H1 (cell line): ENCODE data around the gene AGBL4. TPM values are rescaled to one million over a fixed set of nuclear protein-coding genes. Genes with fewer than 3 reads are reported as not detected.

ENCODE experiments used
- CTCF ChIA-PET: fragments of 300-600 bp; sonication (Branson Sonifier 250); formaldehyde crosslinking; loops from one replicate; lab custom pipeline; 2021; ENCODE audit not compliant: partially characterized antibody; lab: Charles Lee
- POLR2A ChIA-PET: fragments of 300-600 bp; sonication (Branson Sonifier 250); formaldehyde crosslinking; loops from one replicate; lab custom pipeline; 2021; ENCODE audit warnings: inconsistent platforms; ENCODE audit not compliant: partially characterized antibody; lab: Charles Lee
- DNase-seq, 2 experiments: peaks; one replicate each; pipeline versions ENCODE4 v3.0.0 to v3.0.0-alpha.2; 2010 to 2022; ENCODE audit warnings: low spot score in 2 of 2, low read depth in 1 of 2, mixed read lengths in 1 of 2
- FAIRE-seq: peaks from 2 replicates; lab custom pipeline; 2011; peaks lifted over from hg19 to GRCh38; lab: Jason Lieb, UNC
- H2AFZ ChIP-seq: 2 replicates; pipeline ENCODE4 v1.8.1; 2012; ENCODE audit warnings: low read length, inconsistent platforms
- H2AK5ac ChIP-seq: 2 replicates; pipeline ENCODE4 v1.6.1; 2013; ENCODE audit warnings: low read depth, low read length
- H2BK120ac ChIP-seq: replicated peaks from 2 replicates; pipeline ENCODE3; 2013; ENCODE audit warnings: low read depth, low read length, inconsistent platforms
- H2BK12ac ChIP-seq: 2 replicates; pipeline ENCODE4 v1.6.1; 2013; ENCODE audit warnings: low read depth, low read length
- H2BK15ac ChIP-seq: 2 replicates; pipeline ENCODE4 v1.6.1; 2013; ENCODE audit warnings: low read length
- H2BK20ac ChIP-seq: 2 replicates; pipeline ENCODE4 v1.6.1; 2013; ENCODE audit warnings: low read length
- H2BK5ac ChIP-seq: 2 replicates; pipeline ENCODE4 v1.6.1; 2013; ENCODE audit warnings: low read depth, low read length
- H3K14ac ChIP-seq: 2 replicates; pipeline ENCODE4 v1.6.1; 2013; ENCODE audit warnings: inconsistent platforms; ENCODE audit not compliant: insufficient read length
- H3K18ac ChIP-seq: 2 replicates; pipeline ENCODE4 v1.6.1; 2013; ENCODE audit warnings: low read length; ENCODE audit errors: extremely low read depth
- H3K23ac ChIP-seq: 2 replicates; pipeline ENCODE4 v1.6.1; 2013; ENCODE audit warnings: inconsistent platforms; ENCODE audit not compliant: insufficient read length
- H3K23me2 ChIP-seq: 2 replicates; pipeline ENCODE4 v1.6.1; 2013; ENCODE audit warnings: low read depth, low read length
- H3K27ac ChIP-seq: 2 replicates; pipeline ENCODE4 v1.6.1; 2011; ENCODE audit warnings: low read depth, low read length, inconsistent platforms
- H3K27me3 ChIP-seq, 4 experiments: replicated peaks in 1 of 4; 1 replicate in 1 of 4; 2 replicates in 3 of 4; pipeline versions ENCODE4 v1.6.1 to v1.8.1; 2011 to 2013; ENCODE audit warnings: low read length in 3 of 4, mild to moderate bottlenecking in 3 of 4, inconsistent platforms in 2 of 4, mixed read lengths in 2 of 4, moderate library complexity in 1 of 4; ENCODE audit not compliant: control insufficient read depth in 3 of 4, insufficient read depth in 3 of 4; ENCODE audit errors: extremely low read depth in 1 of 4
- H3K36me3 ChIP-seq, 4 experiments: 2 replicates each; pipeline versions ENCODE4 v1.6.1 to v1.8.1; 2011 to 2013; ENCODE audit warnings: mild to moderate bottlenecking in 4 of 4, low read length in 3 of 4, moderate library complexity in 2 of 4, control low read depth in 1 of 4, inconsistent platforms in 1 of 4; ENCODE audit not compliant: insufficient read depth in 4 of 4, control insufficient read depth in 2 of 4
- H3K4ac ChIP-seq: replicated peaks from 2 replicates; pipeline ENCODE3; 2013; ENCODE audit warnings: low read length, low read depth, mixed read lengths, inconsistent platforms; ENCODE audit not compliant: insufficient read length
- H3K4me1 ChIP-seq, 4 experiments: replicated peaks in 1 of 4; 1 replicate in 1 of 4; 2 replicates in 3 of 4; pipeline versions ENCODE4 v1.6.1 to v1.8.1; 2011 to 2013; ENCODE audit warnings: low read length in 3 of 4, inconsistent platforms in 2 of 4, mixed read lengths in 1 of 4; ENCODE audit not compliant: insufficient read depth in 4 of 4, control insufficient read depth in 3 of 4
- H3K4me2 ChIP-seq, 2 experiments: 2 replicates each; pipeline versions ENCODE4 v1.6.1 to v1.8.1; 2011 to 2013; ENCODE audit warnings: low read depth in 2 of 2, low read length in 2 of 2, control low read depth in 1 of 2, inconsistent platforms in 1 of 2, mild to moderate bottlenecking in 1 of 2; ENCODE audit not compliant: insufficient read depth in 1 of 2
- H3K4me3 ChIP-seq, 4 experiments: fragments of 200-600, 300-600 bp in 1 of 4; sonication (generic), shearing (Covaris generic), sonication (Bioruptor Twin) in 1 of 4; 2 replicates each; pipeline versions ENCODE4 v1.5.1 to v1.8.1; 2011 to 2016; ENCODE audit warnings: low read length in 4 of 4, low read depth in 3 of 4, control low read depth in 2 of 4, inconsistent platforms in 2 of 4, mild to moderate bottlenecking in 2 of 4, mixed read lengths in 1 of 4, moderate library complexity in 1 of 4; ENCODE audit not compliant: insufficient read depth in 2 of 4; ENCODE audit errors: extremely low read depth in 1 of 4
- H3K56ac ChIP-seq: replicated peaks from 2 replicates; pipeline ENCODE3; 2013; ENCODE audit warnings: low read depth, mild to moderate bottlenecking, mixed read lengths, low read length, inconsistent platforms; ENCODE audit not compliant: insufficient read length
- H3K79me1 ChIP-seq: 2 replicates; pipeline ENCODE4 v1.6.1; 2013; ENCODE audit warnings: low read depth, low read length, control low read depth
- H3K79me2 ChIP-seq, 2 experiments: 2 replicates each; pipeline versions ENCODE4 v1.6.1 to v1.8.1; 2012 to 2013; ENCODE audit warnings: low read length in 2 of 2, mild to moderate bottlenecking in 2 of 2, inconsistent platforms in 1 of 2; ENCODE audit not compliant: insufficient read depth in 2 of 2, control insufficient read depth in 1 of 2
- H3K9ac ChIP-seq, 4 experiments: replicated peaks in 1 of 4; 1 replicate in 1 of 4; 2 replicates in 3 of 4; pipeline versions ENCODE4 v1.6.1 to v1.8.1; 2011 to 2013; ENCODE audit warnings: low read depth in 3 of 4, low read length in 3 of 4, control low read depth in 2 of 4, mild to moderate bottlenecking in 2 of 4, moderate library complexity in 2 of 4, inconsistent platforms in 1 of 4; ENCODE audit errors: extremely low read depth in 1 of 4
- H3K9me3 ChIP-seq, 2 experiments: 2 replicates each; pipeline versions ENCODE4 v1.6.1 to v1.8.1; 2012 to 2013; ENCODE audit warnings: mild to moderate bottlenecking in 2 of 2, moderate library complexity in 2 of 2, control low read depth in 1 of 2, inconsistent platforms in 1 of 2, low read depth in 1 of 2, low read length in 1 of 2, mixed read lengths in 1 of 2; ENCODE audit not compliant: insufficient read depth in 2 of 2
- H4K20me1 ChIP-seq, 2 experiments: replicated peaks in 1 of 2; 2 replicates each; pipeline versions ENCODE3 to v1.8.1; 2011 to 2013; ENCODE audit warnings: inconsistent platforms in 2 of 2, low read length in 2 of 2, mild to moderate bottlenecking in 1 of 2; ENCODE audit not compliant: insufficient read depth in 2 of 2, control insufficient read depth in 1 of 2
- H4K5ac ChIP-seq: 2 replicates; pipeline ENCODE4 v1.6.1; 2013; ENCODE audit warnings: low read length, low read depth, mixed read lengths, inconsistent platforms; ENCODE audit not compliant: insufficient read length
- H4K8ac ChIP-seq: 2 replicates; pipeline ENCODE4 v1.8.0; 2013; ENCODE audit warnings: mild to moderate bottlenecking, moderate library complexity, low read length, inconsistent platforms; ENCODE audit not compliant: insufficient read depth; ENCODE audit errors: extremely low read depth
- H4K91ac ChIP-seq: replicated peaks from 2 replicates; pipeline ENCODE3; 2013; ENCODE audit warnings: low read length, mixed read lengths, inconsistent platforms; ENCODE audit not compliant: insufficient read length
- ASH2L ChIP-seq: fragments of 200-600, 300-600 bp; sonication (generic); IDR thresholded peaks from one replicate; pipeline ENCODE4 v1.7.1; 2017; ENCODE audit warnings: low read length
- CTBP2 ChIP-seq: IDR thresholded peaks from 2 replicates; pipeline ENCODE4 v1.7.0; 2011; ENCODE audit warnings: borderline replicate concordance, mild to moderate bottlenecking, moderate library complexity, mixed read lengths, low read length; ENCODE audit not compliant: insufficient read depth, insufficient read length
- CTCF ChIP-seq, 3 experiments: IDR thresholded peaks; 1 replicate in 2 of 3; 2 replicates in 1 of 3; pipeline versions ENCODE4 v1.5.1 to v1.6.1; 2011; ENCODE audit warnings: low read length in 3 of 3, mild to moderate bottlenecking in 3 of 3, inconsistent platforms in 2 of 3, low read depth in 1 of 3, moderate library complexity in 1 of 3; ENCODE audit not compliant: insufficient read depth in 1 of 3; ENCODE audit errors: control extremely low read depth in 1 of 3
- KDM4A ChIP-seq: IDR thresholded peaks from one replicate; pipeline ENCODE4 v1.7.1; 2012; ENCODE audit warnings: low read depth, mild to moderate bottlenecking, moderate library complexity, low read length, inconsistent platforms; ENCODE audit not compliant: severe bottlenecking
- KDM5A ChIP-seq: fragments of 200-600 bp; IDR thresholded peaks from 2 replicates; pipeline ENCODE4 v1.7.1; 2012; ENCODE audit warnings: mild to moderate bottlenecking, low read length, inconsistent platforms, mixed read lengths
- MAX ChIP-seq: IDR thresholded peaks from 2 replicates; pipeline ENCODE4 v1.6.1; 2012; ENCODE audit warnings: inconsistent platforms
- NRF1 ChIP-seq: IDR thresholded peaks from 2 replicates; pipeline ENCODE4 v1.6.1; 2011; ENCODE audit warnings: mild to moderate bottlenecking, low read depth, low read length, improper control_type of control experiment
- PHF8 ChIP-seq: fragments of 200-600 bp; sonication (generic); conservative IDR thresholded peaks from 2 replicates; pipeline ENCODE4 v1.7.1; 2012; ENCODE audit warnings: low read depth, mild to moderate bottlenecking, inconsistent platforms, low read length, moderate library complexity
- RAD21 ChIP-seq, 2 experiments: IDR thresholded peaks in 1 of 2; conservative IDR thresholded peaks in 1 of 2; 2 replicates each; pipeline ENCODE4 v1.6.1; 2011; ENCODE audit warnings: low read depth in 2 of 2, low read length in 2 of 2, improper control_type of control experiment in 1 of 2, inconsistent platforms in 1 of 2, mild to moderate bottlenecking in 1 of 2, moderate library complexity in 1 of 2
- SAP30 ChIP-seq: fragments of 300-600 bp; sonication (generic); IDR thresholded peaks from 2 replicates; pipeline ENCODE4 v1.7.1; 2012; ENCODE audit warnings: low read length, moderate library complexity, mild to moderate bottlenecking, inconsistent platforms; ENCODE audit not compliant: insufficient read depth, insufficient replicate concordance
- SP4 ChIP-seq: IDR thresholded peaks from 2 replicates; pipeline ENCODE4 v1.6.1; 2012; ENCODE audit warnings: low read length, inconsistent platforms
- WGBS, 2 experiments: shearing (Covaris generic) in 1 of 2; methylation state at CpG; one replicate each; pipeline versions ENCODE4 v1.1.6 to v1.1.7; 2013 to 2015; ENCODE audit warnings: low lambda C conversion rate in 2 of 2, mixed read lengths in 2 of 2, inconsistent platforms in 1 of 2, low coverage in 1 of 2, missing lambda C conversion rate in 1 of 2; ENCODE audit not compliant: insufficient replicate concordance in 2 of 2, insufficient coverage in 1 of 2, insufficient read length in 1 of 2; ENCODE audit errors: extremely low coverage in 1 of 2, missing lambda C conversion rate in 1 of 2; 5-methylcytosine and 5-hydroxymethylcytosine counted together
- polyA plus RNA-seq, 7 experiments: library from polyadenylated mRNA; depleted of rRNA in 3 of 7; stranded (reverse) in 5 of 7; unstranded in 2 of 7; fragments of >200 nt in 5 of 7; fragments of 200-250 nt in 2 of 7; gene quantifications; 1 replicate in 5 of 7; 2 replicates in 1 of 7; 4 replicates in 1 of 7; pipeline versions ENCODE4 v1.2.1 to v1.2.3, GENCODE V29; 2011 to 2013; ENCODE audit warnings: missing spikeins in 2 of 7, mixed read lengths in 2 of 7
- total RNA-seq: library from RNA; stranded (reverse); fragmentation: NEBNext Ultra II Directional; extraction: Animal tissue kit (Norgen Biotek cat#: 25700); gene quantifications from 2 replicates; pipeline ENCODE4 v1.2.1, GENCODE V29; 2021

AGBL4 gene
- total and polyA plus RNA-seq, 2 of the 8 experiments (the other 6 are each of a cell fraction or from before 2014, with no cell fraction given) = 0.41 to 0.45 TPM

- H3K27me3 ChIP-seq = no peaks in the 10 kb centered on the region
- CTCF ChIA-PET = interaction anchor here (0.6 kb wide), 1 partner anchor 532 kb away, joined by 4 read pairs; no protein-coding TSS in a partner anchor
- H2BK5ac ChIP-seq = no peak overlapping the region
- no peak overlapping the region for H4K5ac ChIP-seq
- H3K79me1 ChIP-seq = no peaks in the 10 kb centered on the region
- no peak overlapping the region for H3K14ac ChIP-seq
- no peak overlapping the region for H3K27ac ChIP-seq
- H3K18ac ChIP-seq = no peak overlapping the region
- H3K79me2 ChIP-seq = no peaks in the 10 kb centered on the region
- H2AFZ ChIP-seq = no peak overlapping the region
- H2BK20ac ChIP-seq = no peak overlapping the region
- H3K4ac ChIP-seq = no peak overlapping the region
- no peak overlapping the region for H4K8ac ChIP-seq
- no peak overlapping the region for H2BK12ac ChIP-seq
- H3K36me3 ChIP-seq = no peaks in the 10 kb centered on the region
- H3K9ac ChIP-seq = no peak overlapping the region
- peaks cover 84 to 87% of the 10 kb centered on the region in 2 experiments for H3K9me3 ChIP-seq
- H2BK120ac ChIP-seq = no peak overlapping the region
- no peak overlapping the region for H3K56ac ChIP-seq
- POLR2A ChIA-PET = no interaction called here
- no peak overlapping the region for H4K91ac ChIP-seq
- H3K4me1 ChIP-seq = no peaks in the 10 kb centered on the region
- no peak overlapping the region for H3K4me3 ChIP-seq
- H2AK5ac ChIP-seq = no peak overlapping the region
- WGBS, 2 experiments = 72% methylated on average over 3 of the region's 3 CpGs; no CpG with 5 or more reads in 1 of the 2 experiments
- no peaks in the 10 kb centered on the region; the same call in 1 of the 2 replicates for H3K23me2 ChIP-seq
- no peaks in the 10 kb centered on the region for H4K20me1 ChIP-seq
- no peak for DNase-seq
- no peak overlapping the region for H3K23ac ChIP-seq
- no peak overlapping the region for H2BK15ac ChIP-seq
- H3K4me2 ChIP-seq = no peak overlapping the region
- FAIRE-seq = no peak
- TF ChIP-seq NRF1 (no peak), SAP30 (no peak), KDM4A (no peak), SP4 (no peak), RAD21 (IDR thresholded peaks at IDR 0.05 in 1 of 2, conservative IDR thresholded peaks at IDR 0.05 in 1 of 2; ENCODE audit: low read depth in 2 of 2, low read length in 2 of 2) (no peak), KDM5A (no peak), ASH2L (no peak), PHF8 (no peak), CTBP2 (no peak), MAX (no peak), CTCF (IDR thresholded peaks at IDR 0.05; ENCODE audit: control extremely low read depth in 1 of 3, insufficient read depth in 1 of 3, low read depth in 1 of 3, low read length in 3 of 3) (no peak)
Measured at GRCh38 chr1:49104575-49104974, 919.2 kb downstream of the AGBL4 start.
